Measurements from ENCODE around the gene CRYBG2. TPM values are rescaled to one million over a fixed set of nuclear protein-coding genes. Genes with fewer than 3 reads are reported as not detected.
"Not testable (repeated sequence)": the region's sequence is repeated elsewhere in the genome, so short reads cannot be mapped to it uniquely, and the experiment has no call there.

CRYBG2 gene
- polyA plus RNA-seq, 12 donors: 0.28 to 10.2 (median 2.3) TPM; not detected in 8

DNA sequence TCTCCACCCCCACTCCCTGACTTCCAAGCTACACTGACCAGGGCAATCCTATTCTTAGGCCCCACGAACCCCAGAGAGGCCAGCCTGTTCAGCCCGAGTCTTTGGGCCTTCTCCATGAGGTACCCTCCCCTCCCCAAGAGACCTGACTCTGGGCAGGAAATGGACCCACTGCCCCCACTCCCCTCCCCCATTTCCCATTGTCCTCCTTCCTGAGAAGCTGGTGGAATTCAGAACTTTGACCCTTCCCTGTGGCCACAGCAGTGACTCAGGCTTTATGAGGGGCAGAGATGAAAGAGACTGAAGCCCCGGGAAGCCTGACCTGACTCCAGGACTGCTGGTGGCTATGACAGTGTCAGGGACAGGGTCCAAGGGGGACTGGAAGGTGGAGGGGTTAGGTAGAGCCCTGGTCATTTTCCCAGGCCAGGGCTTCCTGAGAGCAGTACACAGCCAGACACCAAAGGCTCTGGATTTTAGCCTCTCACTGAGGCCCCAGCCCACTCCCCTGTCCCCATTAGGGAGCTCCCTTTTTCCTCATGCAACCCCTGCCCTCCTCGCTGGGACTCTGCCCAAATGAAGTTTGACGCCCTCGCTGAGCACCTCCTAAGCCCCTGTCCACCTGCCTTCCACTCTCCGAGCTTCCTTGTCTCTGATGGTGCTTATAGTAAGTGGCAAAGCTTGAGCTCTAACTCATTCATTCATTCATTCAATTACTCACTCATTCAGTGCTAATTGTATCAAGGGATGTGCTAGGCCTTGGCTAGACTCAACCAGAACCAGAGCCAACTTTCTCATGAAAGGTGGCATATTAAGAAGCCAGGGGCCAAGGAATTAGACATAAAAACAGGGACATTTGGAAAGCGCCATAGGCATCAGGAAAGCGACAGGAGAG is 3.0 kb downstream of the CRYBG2 start:
- DNase-seq: no peak

DNA sequence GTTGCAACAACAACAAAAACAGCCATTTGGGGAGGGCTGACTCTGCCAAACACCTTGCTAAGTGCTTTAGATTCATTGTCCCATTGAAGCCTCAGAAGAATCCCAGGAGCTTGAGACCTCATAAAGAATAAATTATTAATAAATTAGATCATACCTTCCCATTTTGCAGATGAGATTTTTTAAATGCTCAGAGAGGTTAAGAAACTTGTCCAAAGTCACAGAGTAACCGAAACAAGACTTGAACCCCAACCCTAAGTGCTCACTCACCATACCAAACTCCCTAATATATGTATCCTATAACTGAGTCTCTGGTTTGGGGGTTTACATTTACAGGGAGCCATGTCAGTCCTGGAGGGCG is 3.6 kb downstream of the CRYBG2 start:
- no peak for DNase-seq

DNA sequence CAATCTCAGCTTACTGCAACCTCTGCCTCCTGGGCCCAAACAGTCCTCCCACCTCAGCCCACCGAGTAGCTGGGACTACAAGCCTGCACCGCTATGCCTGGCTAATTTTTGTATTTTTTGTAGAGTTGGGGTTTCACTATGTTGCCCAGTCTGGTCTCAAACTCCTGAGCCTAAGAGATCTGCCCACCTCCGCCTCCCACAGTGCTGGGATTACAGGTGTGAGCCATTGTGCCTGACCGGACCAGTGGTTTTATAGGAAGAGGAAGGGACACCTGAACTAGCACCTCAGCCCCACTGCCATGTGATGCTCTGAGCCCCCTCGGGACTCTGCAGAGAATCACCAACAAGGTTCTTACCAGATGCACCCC is 4.1 kb downstream of the CRYBG2 start:
- no peak for DNase-seq

DNA sequence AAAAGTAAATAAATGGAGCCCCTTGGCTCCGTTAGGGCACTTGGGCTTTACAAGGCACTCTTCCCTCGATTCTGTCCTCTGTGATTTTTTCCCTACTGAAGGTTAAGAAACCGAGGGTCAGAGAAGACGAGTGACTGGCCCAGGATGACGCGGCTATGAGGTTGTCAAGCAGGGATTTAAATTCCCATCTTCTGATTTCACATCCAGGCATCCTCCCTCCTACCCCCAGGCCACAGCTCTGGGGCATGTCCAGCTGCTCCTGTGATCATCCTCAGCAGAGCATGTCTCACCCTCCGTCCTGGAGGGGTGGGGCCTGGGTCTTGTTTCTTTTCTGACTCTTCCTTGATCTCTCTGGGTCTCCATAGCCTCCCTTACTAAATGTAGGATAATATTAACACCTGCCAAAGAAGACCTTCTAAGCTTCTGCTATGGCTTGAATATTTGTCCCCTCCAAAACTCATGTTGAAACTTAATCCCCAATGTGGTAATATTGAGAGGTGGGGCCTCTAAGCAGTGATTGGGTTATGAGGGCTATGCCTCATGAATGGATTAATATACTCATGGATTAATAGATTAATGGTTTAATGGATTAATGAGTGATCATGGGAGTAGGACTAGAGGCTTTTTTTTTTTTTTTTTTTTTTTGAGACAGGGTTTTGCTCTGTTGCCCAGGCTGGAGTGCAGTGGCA is 4.6 kb downstream of the CRYBG2 start:
- no peak for DNase-seq

DNA sequence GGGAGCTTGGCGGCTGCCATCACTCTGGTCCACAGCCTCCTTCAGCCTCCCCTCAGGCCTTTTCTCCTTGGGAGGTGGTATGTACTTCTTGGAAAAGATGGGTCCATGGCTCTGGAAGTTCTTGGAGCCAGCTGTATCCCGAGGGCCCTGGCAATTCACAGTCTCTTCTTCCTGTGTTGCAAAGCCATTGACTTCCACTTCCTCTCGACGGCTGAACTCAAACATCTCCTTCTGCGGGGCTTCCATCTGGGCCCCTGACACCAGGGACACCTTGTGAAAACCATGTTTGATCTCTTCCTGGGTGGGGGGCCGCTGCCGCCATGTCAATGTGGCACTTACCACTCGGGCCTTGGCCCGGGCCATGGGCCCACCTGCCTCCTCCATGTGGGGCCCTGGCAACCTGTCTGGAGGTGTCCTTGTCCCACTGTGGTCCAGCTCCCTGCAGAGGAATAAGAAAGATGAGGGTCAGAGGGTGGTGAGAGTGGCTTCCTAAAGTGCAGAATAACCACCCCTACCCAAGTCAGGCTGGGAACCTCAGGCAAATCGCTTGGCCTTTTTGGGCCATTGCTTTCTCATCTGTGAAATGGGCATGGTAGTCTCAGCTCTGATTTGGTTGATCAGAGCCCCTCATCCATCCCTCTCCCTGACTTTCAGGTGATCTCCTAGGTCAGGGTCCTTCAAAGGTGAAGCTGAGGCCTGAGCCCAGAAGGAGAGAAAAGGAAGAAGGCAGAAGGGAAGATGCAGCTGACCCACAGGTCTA is 7.5 kb downstream of the CRYBG2 start:
- DNase-seq: no peak

DNA sequence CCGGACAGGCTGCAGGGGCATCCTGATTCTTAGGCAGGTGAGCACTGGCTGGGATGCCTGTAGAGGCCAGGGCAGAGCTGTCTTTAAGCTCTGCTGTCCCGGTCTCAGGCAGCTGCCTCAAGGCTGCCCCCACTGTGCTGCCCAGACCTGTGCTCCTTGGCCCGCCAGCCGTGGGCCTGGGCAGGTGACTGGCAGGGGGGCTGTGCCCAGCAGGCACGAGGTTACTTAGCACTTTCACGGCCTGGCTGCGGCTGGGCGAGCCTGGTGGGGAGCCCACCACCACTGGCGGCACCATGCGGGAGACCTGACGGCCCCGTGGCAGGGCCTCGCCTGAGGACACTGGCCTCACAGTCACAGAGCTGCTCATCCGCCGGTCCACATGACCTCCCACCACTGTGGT is 8.2 kb downstream of the CRYBG2 start:
- no peak for DNase-seq

- DNase-seq: no peak
Measured at GRCh38 chr1:26344147-26344920, 9.6 kb downstream of the CRYBG2 start.

DNA sequence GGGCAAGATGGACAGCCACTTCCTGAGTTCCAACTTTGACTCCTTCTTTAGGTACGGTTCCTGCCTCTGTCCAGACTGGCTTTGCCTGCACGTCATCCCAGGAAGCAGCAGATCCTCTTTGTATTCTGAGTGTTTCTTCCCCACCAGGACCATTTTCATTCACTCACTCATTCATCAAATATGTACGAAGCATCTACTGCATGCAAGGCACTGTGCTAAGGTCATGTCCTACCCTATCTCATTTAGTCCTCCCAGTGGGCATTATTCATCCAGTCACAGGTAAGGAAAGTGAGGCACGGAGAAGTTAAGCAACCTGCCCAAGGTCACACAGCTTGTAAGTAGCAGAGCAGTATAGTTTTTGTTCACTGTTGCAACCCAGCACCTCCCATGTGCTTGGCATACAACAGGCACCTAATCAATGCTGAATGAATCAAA is 13.9 kb downstream of the CRYBG2 start:
- DNase-seq: no peak

- DNase-seq: no peak
Measured at GRCh38 chr1:26338670-26339069, 15.3 kb downstream of the CRYBG2 start.

DNA sequence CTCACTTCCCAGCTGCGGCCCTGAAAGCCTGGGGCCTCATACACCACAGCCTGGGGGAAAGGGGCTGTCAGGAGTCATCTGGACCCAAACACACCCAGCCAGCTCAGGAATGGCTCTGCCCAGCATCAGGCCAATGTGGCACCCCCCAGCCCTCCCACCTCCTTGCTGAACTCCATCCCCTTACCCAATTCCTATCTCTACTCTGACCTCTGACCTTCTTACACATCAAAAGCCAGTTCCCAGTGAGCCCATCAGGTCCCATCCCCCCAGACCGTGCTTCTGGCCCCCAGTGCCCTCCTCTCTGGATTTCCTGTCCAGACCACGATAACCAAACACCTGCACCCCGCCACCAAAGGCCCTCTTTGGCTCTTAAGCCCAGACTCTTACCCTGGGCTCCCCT is 16.3 kb downstream of the CRYBG2 start:
- DNase-seq: no peak

DNA sequence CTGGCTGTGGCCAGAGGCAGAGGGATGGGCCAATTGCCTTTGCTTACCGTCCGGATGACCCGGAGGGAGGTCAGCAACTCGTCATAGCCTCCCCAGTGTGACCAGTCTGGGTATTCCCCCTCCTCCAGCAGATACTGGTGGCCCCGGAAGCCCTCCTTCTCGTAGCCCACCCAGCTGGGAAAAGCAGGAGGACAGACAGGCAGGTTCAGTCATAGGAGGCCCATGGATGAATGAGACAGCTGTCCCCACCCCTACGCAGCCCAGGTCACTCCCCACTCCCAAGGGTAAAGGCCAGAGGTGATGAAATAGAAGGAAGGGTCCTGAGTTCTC is 16.8 kb downstream of the CRYBG2 start:
- no peak for DNase-seq

- DNase-seq: no peak
Measured at GRCh38 chr1:26336477-26337205, 17.3 kb downstream of the CRYBG2 start.

- no peak for DNase-seq
Measured at GRCh38 chr1:26335774-26336476, 18.0 kb downstream of the CRYBG2 start.

- not testable (repeated sequence) for DNase-seq
Measured at GRCh38 chr1:26333312-26333711, 20.6 kb downstream of the CRYBG2 start.

DNA sequence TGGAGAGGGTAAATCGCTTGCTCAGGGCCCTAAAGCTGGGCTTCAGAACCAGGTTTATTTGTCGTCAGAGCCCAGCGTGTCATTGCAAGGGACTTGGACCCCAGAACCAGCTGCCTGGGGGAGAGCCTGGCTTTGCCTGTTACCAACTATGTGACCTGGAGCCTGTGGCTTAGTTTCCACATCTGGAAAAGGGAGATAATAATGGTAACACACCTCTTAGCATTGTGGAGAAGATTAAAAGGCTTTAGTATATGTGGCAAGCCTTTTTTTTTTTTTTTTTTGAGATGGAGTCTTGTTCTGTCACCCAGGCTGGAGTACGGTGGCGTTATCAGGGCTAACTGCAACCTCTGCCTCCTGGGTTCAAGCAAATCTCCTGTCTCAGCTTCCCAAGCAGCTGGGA is 23.7 kb downstream of the CRYBG2 start:
- DNase-seq: no peak

GRCh38 chr1:26329380-26329779 is 24.6 kb downstream of the CRYBG2 start:
- DNase-seq: not testable (repeated sequence)

DNA sequence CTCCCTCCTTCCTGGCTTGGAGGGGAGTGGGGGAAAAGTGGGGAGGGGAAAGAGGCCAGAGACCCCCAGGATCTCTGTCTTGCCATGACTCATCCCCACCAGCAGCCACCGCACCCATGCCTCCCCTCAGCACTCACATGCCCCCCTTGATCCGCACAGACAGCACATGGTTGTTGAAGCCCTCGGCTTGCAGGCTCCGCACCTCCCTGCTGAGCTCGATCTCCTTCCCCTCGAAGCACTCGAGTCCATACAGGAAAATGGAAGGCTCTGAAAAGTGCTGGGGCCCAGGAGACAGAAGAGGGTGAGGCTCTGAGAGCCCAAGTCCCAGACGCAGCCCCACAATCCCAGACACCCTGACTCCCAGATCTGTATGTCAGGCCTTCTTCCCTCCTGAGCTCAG is 25.3 kb downstream of the CRYBG2 start:
- DNase-seq: no peak

DNA sequence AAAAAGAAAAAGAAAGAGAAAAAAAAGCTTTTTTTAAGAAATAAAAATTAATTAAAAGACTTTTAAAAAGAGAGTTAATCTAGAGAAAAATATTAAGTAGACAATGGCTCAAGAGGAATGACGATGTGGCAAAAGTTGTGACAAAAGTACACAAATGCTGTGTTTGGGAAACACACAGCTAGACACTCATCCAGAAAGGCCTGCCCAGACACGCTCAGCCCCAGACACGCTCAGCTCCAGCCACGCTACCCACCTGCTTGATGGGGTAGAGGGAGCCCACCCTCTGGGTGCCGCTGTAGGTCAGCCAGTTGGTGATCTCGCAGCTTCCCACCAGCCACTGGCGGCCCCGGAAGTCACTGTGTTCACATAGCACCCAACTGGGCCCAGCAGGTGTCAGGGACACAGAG is 26.0 kb downstream of the CRYBG2 start:
- DNase-seq: no peak

DNA sequence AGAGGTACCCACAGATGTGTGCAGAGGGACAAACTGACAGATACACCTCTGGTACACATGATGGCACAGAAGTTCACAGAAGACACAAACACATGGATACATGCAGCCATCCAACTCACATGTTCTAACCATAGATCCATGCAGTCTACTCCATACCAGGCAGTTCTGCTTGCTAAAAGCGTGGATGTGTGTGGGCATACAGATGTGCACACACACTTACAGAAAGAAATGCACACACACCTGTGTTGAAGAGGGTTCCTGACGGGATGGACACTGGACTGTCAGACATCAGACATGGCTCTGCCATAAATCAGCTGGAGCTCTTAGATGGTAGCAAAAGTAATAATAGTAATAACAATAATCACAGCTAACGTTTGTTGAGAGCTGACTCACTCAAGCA is 29.4 kb downstream of the CRYBG2 start:
- no peak for DNase-seq

- DNase-seq: no peak
Measured at GRCh38 chr1:26323382-26323781, 30.5 kb downstream of the CRYBG2 start.

- no peak for DNase-seq
Measured at GRCh38 chr1:26322042-26322331, 31.9 kb downstream of the CRYBG2 start.
